ENCODE data around the gene XAF1. TPM values are rescaled to one million over a fixed set of nuclear protein-coding genes. Genes with fewer than 3 reads are reported as not detected.

The XAF1 gene
- total and polyA plus RNA-seq, 2 experiments from 2014 or later: not detected

- Histone ChIP-seq H3K4me2 (no peak overlapping the region), H3K27me3 (ENCODE audit: insufficient read depth) (no peaks in the 10 kb centered on the region; the same call in 1 of the 2 replicates)
These were observed 67.2 kb downstream of the XAF1 start for GRCh38 chr17:6823011-6823442.

More at GRCh38 chr17:6823011-6823442, 67.2 kb downstream of the XAF1 start:
- H3K4me3 ChIP-seq: no peak overlapping the region
- peaks cover 10% of the 10 kb centered on the region for H3K9me3 Mint-ChIP-seq
- no peak overlapping the region for H3K4me3 Mint-ChIP-seq
- H3K4me1 ChIP-seq (ENCODE audit: insufficient read depth): no peaks in the 10 kb centered on the region; the same call in 1 of the 2 replicates
- TF ChIP-seq JUNB (IDR thresholded peaks at IDR 0.05; ENCODE audit: unreplicated experiment) (no peak), EZH2 (IDR thresholded peaks at IDR 0.05; ENCODE audit: low read depth, unreplicated experiment) (no peak), ZNF114 (CRISPR knock-in tag; IDR thresholded peaks at IDR 0.05) (no peak)
- ATAC-seq (no peak), DNase-seq (ENCODE audit: low spot score) (no peak)
- H3F3A ChIP-seq (replicated peaks; ENCODE audit: low read depth): no peaks in the 10 kb centered on the region
- no peaks in the 10 kb centered on the region for H3K79me2 ChIP-seq (replicated peaks; ENCODE audit: insufficient read depth)
- H3K27me3 Mint-ChIP-seq (ENCODE audit: insufficient read depth, low read depth, poor library complexity): peaks cover 3% of the 10 kb centered on the region
- H4K20me1 ChIP-seq (replicated peaks; ENCODE audit: insufficient read depth): no peaks in the 10 kb centered on the region
- peaks cover 3% of the 10 kb centered on the region; the same call in 1 of the 3 replicates for H3K4me1 Mint-ChIP-seq
- no peak overlapping the region for H3K27ac Mint-ChIP-seq
- peaks cover 4% of the 10 kb centered on the region; the same call in 1 of the 2 replicates for H3K9me2 ChIP-seq (ENCODE audit: insufficient read depth)
- no peak overlapping the region for H2AFZ ChIP-seq
- H3K36me3 Mint-ChIP-seq (ENCODE audit: low read depth): no peaks in the 10 kb centered on the region; the same call in 2 of the 3 replicates
- H3K27ac ChIP-seq (ENCODE audit: low read depth): no peak overlapping the region
- no peaks in the 10 kb centered on the region for H3K36me3 ChIP-seq (ENCODE audit: insufficient read depth)

Small RNA genes within 50 kb of the gene (small RNA-seq; reads per million reads assigned to genes)
- gene AC004706.2 (ENCODE audit: low replicate concordance): not detected

Other genes starting within 250 kb of the XAF1 start
- 1.5 and 2.2 TPM in 2 replicates for gene PITPNM3, start 199.5 kb upstream of the XAF1 start, total RNA-seq (2014; rRNA removed; shearing (Covaris generic))
- 0.68 and 1.0 TPM in 2 replicates for gene PITPNM3, start 199.5 kb upstream of the XAF1 start, polyA plus RNA-seq (2016; fragmentation: Nextera tagmentation; extraction: Ambion mirVana)
- 27.8 and 31.8 TPM in 2 replicates for gene KIAA0753, start 115.3 kb upstream of the XAF1 start, total RNA-seq (2014; rRNA removed; shearing (Covaris generic))
- 5.9 and 6.0 TPM in 2 replicates for gene KIAA0753, start 115.3 kb upstream of the XAF1 start, polyA plus RNA-seq (2016; fragmentation: Nextera tagmentation; extraction: Ambion mirVana)
- 197 and 202 TPM in 2 replicates for gene TXNDC17, start 115.0 kb upstream of the XAF1 start, total RNA-seq (2014; rRNA removed; shearing (Covaris generic))
- gene TXNDC17, start 115.0 kb upstream of the XAF1 start, polyA plus RNA-seq (2016; fragmentation: Nextera tagmentation; extraction: Ambion mirVana): 887 and 915 TPM in 2 replicates
- gene MED31, start 104.4 kb upstream of the XAF1 start, total RNA-seq (2014; rRNA removed; shearing (Covaris generic)): 5.0 and 5.5 TPM in 2 replicates
- gene MED31, start 104.4 kb upstream of the XAF1 start, polyA plus RNA-seq (2016; fragmentation: Nextera tagmentation; extraction: Ambion mirVana): 40.0 and 49.3 TPM in 2 replicates
- 1.7 and 2.7 TPM in 2 replicates for gene C17orf100, start 104.3 kb upstream of the XAF1 start, total RNA-seq (2014; rRNA removed; shearing (Covaris generic))
- gene C17orf100, start 104.3 kb upstream of the XAF1 start, polyA plus RNA-seq (2016; fragmentation: Nextera tagmentation; extraction: Ambion mirVana): 3.9 and 4.8 TPM in 2 replicates
- 1.4 and 2.3 TPM in 2 replicates for gene SLC13A5, start 42.7 kb upstream of the XAF1 start, total RNA-seq (2014; rRNA removed; shearing (Covaris generic))
- 0.38 and 1.2 TPM in 2 replicates for gene SLC13A5, start 42.7 kb upstream of the XAF1 start, polyA plus RNA-seq (2016; fragmentation: Nextera tagmentation; extraction: Ambion mirVana)
- gene FBXO39, start 20.2 kb downstream of the XAF1 start, total RNA-seq (2014; rRNA removed; shearing (Covaris generic)): 0.19 TPM in 1 of 2 replicates, not detected in the other
- 0.17 TPM in 1 of 2 replicates, not detected in the other for gene FBXO39, start 20.2 kb downstream of the XAF1 start, polyA plus RNA-seq (2016; fragmentation: Nextera tagmentation; extraction: Ambion mirVana)
- gene TEKT1, start 75.7 kb downstream of the XAF1 start, total RNA-seq (2014; rRNA removed; shearing (Covaris generic)): not detected in 2 replicates
- gene TEKT1, start 75.7 kb downstream of the XAF1 start, polyA plus RNA-seq (2016; fragmentation: Nextera tagmentation; extraction: Ambion mirVana): not detected in 2 replicates
- 0.66 and 1.2 TPM in 2 replicates for gene ALOX12, start 240.0 kb downstream of the XAF1 start, total RNA-seq (2014; rRNA removed; shearing (Covaris generic))
- gene ALOX12, start 240.0 kb downstream of the XAF1 start, polyA plus RNA-seq (2016; fragmentation: Nextera tagmentation; extraction: Ambion mirVana): 1.5 and 1.8 TPM in 2 replicates